Activated CD8-positive, alpha-beta memory T cell treated with anti-CD3 and anti-CD28 coated beads, Interleukin-2, amount 10 ng/mL, durations not matched to agents 7 days and 5 days (primary cell): ENCODE results near the gene GFRA4. TPM values are rescaled to one million over a fixed set of nuclear protein-coding genes. Genes with fewer than 3 reads are reported as not detected.

Source experiments
- total RNA-seq, 2 experiments: library from RNA; stranded (reverse); gene quantifications; one replicate each; pipeline ENCODE4 v1.2.3, GENCODE V29; 2021

The GFRA4 gene
- total RNA-seq, 2 experiments from 2014 or later, result not detected

Other genes starting within 250 kb of the GFRA4 start
- gene ATRN, start 192.4 kb downstream of the GFRA4 start, total RNA-seq, result 1 to 10 TPM; 8.1 to 9.0 TPM
- not detected for gene ADAM33, start 18.6 kb upstream of the GFRA4 start, total RNA-seq
- gene SIGLEC1, start 49.2 kb upstream of the GFRA4 start, total RNA-seq, result not detected
- gene HSPA12B, start 69.3 kb upstream of the GFRA4 start, total RNA-seq, result not detected
- gene ADISSP, start 104.4 kb upstream of the GFRA4 start, total RNA-seq, result 10 to 100 TPM; 32.5 to 37.0 TPM
- gene SPEF1, start 118.0 kb upstream of the GFRA4 start, total RNA-seq, result under 1 TPM in 1 of 2 experiments, not detected in 1; 0.18 TPM
- 10 to 100 TPM; 76.5 to 76.8 TPM for gene CENPB, start 123.3 kb upstream of the GFRA4 start, total RNA-seq
- gene CDC25B, start 132.9 kb upstream of the GFRA4 start, total RNA-seq, result 100 to 1,000 TPM; 194 to 312 TPM
- 10 to 100 TPM; 13.8 to 15.5 TPM for gene AP5S1, start 157.1 kb upstream of the GFRA4 start, total RNA-seq
- gene MAVS, start 183.4 kb upstream of the GFRA4 start, total RNA-seq, result 10 to 100 TPM; 29.7 to 37.4 TPM
- 10 to 100 TPM; 77.3 to 82.3 TPM for gene PANK2, start 226.0 kb upstream of the GFRA4 start, total RNA-seq